COR-L47 (cell line): ENCODE results near the gene SIX5.
"Not testable (repeated sequence)": the region's sequence is repeated elsewhere in the genome, so short reads cannot be mapped to it uniquely, and the experiment has no call there.

Experiments
- DNase-seq: peaks from one replicate; lab custom pipeline; 2025; lab: John Stamatoyannopoulos, UW

The SIX5 gene

DNA sequence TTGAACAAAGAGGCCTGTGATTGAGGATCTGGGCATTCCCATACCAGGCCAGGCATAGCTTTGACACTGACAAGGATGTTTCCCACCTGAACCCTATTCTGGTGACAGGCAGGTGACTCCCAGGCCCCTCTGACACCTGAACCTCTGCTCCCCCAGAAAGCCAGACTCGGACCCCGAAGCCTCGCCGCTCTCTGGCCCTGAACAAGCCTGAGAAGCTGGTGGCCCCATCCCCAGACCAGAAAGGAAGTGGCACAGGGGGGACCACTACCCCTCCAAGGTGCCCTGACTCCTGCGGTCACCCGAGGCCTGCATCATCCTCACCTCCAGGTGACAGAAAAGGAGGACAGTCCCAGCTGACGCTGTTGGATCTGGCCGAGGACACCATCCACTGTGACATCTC lies 14.7 kb downstream of the SIX5 start:
- no peak for DNase-seq

- no peak for DNase-seq
Measured at GRCh38 chr19:45753548-45753947, 15.5 kb downstream of the SIX5 start.

DNA sequence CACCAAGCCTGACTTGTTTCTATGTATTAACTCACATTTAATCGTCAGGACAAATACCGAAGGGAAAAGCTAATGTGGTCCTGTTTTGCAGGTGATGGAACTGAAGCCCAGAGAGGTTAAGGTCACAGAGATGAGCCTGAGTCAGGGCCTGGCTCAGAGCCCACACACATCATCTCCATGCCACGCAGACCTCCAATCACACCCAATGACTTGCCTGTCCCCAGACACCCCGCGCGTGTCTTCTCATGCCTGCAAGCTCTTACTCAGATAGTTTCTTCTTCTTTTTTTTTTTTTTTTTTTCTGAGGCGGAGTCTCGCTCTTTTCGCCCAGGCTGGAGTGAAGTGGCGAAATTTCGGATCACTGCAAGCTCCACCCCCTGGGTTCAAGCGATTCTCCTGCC lies 16.4 kb downstream of the SIX5 start:
- DNase-seq: no peak

- DNase-seq: not testable (repeated sequence)
Measured at GRCh38 chr19:45751483-45751882, 17.6 kb downstream of the SIX5 start.

- DNase-seq: no peak
Measured at GRCh38 chr19:45747513-45747912, 21.5 kb downstream of the SIX5 start.

- no peak for DNase-seq
Measured at GRCh38 chr19:45746866-45747265, 22.2 kb downstream of the SIX5 start.

- DNase-seq: no peak
Measured at GRCh38 chr19:45745606-45746005, 23.4 kb downstream of the SIX5 start.

GRCh38 chr19:45742969-45743368 lies 26.1 kb downstream of the SIX5 start:
- DNase-seq: no peak

DNA sequence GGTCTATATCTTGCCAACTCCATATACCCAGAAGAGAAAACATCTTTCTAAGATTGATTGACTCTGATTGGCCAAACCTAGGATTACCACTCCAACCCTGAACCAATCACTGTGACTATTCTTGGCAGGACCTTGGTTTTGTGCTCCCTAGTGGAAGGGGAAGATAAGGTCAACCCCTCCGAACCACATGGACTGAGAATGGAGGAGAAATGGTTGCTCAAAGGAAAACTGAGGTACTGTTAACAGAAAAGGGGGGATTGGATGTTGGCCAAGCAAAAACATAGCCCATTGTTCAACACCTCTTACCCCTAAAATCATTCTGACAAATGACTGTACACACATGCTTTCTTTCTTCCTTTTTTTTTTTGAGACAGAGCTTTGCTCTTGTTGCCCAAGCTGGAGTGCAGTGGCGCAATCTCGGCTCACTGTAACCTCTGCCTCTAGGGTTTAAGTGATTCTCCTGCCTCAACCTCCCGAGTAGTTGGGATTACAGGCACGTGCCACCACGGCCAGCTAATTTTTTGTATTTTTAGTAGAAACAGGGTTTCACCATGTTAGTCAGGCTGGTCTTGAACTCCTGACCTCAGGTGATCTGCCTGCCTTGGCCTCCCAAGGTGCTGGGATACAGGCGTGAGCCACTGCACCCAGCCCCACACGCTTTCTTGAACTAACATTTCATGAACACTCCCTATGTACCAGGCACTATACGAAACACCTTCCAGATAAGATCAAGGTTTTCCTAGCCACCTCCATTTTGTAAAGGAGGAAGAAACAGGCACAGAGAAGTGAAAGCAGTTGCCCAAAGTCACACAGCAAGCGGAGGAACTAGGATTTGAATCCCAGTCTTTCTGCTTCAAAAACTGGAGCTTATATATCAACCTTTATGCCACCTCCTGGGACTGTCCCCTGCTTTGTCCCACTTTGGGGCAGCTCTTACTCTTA lies 29.3 kb downstream of the SIX5 start:
- no peak for DNase-seq

DNA sequence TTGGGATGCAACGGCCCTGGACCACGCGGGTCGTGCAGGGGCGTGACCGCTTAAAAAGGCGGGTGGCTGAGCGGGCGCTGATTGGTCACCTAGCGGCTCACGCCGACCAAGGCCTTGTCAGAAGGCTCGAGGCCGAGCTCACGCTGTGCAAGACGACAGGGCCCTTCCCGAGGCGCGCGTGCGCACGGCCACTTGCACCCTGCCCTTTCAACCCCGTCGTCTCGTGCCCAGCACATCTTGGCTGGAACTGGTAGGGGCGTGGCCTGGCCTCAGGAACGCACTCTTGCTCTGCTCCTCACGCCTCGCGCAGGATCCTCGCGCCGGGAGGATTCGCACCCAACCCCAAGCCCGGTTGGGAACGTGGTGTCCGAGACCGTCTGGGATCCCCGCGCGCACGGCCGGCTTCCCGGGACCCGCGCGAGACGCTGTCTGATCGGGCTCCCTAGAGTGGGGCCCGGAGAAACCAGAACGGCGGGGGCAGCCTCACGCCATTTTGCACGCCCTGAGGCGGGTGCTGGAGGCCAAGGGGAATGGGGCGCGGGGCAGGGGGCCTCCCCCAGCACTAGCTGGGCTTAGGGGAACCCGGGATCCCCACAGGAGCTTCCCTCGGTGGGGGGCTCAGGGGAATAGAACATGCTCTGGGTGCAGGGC lies 35.8 kb downstream of the SIX5 start, which contains the start of gene MEIOSIN:
Gene MEIOSIN (plus strand): TSS at position 280 of the 651 bp plus-strand sequence. CDS start 1,938 bp downstream, outside the sequence.
- DNase-seq: no peak

DNA sequence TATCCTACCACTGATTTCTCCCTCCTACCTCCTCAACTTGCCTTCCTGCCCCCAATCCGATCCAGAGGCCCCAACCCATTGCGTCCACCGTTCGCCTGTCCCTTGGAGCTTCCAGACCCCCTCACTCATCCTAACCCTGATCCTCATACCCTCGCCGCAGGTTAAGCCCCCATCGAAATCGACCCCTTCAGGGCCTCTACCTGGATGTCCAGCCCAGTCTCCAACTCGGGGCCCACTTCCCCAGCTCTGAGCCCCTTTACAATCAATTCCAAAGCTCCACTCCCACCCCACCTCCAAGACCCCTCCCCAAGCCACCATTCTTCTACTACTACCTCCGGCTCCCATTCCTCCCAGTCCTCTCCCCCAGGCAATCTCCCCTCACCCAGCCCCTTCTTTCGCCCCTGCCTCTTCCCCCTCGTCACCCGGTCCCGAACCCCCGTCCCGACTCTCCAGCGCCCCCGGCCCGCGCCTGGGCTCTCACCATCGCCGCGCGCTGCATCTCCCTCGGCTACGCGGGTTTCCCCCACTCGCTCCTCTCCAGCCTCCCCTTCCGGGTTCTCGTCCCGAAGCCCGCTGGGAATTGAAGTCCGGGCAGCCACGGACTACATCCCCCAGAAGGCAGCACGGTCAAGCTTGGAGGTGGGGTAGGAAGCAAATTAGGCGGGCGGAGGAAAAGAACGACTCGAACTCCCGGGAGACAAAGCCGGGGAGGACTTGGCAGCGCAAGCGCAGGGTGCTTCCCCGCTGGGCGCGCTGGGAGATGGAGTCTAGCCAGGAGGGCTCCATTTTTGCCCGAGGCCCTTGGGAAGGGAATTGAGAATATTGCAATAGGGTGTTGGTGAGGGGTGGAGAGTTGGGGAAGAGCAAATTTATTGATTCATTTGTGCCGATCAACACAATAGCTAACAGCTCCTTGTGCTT lies 38.4 kb downstream of the SIX5 start, which contains the start of gene FBXO46:
Gene FBXO46 (minus strand): TSS at position 529 of the 921 bp plus-strand sequence. CDS start 17,401 bp downstream, outside the sequence.
- DNase-seq: peak; percentile 98

DNA sequence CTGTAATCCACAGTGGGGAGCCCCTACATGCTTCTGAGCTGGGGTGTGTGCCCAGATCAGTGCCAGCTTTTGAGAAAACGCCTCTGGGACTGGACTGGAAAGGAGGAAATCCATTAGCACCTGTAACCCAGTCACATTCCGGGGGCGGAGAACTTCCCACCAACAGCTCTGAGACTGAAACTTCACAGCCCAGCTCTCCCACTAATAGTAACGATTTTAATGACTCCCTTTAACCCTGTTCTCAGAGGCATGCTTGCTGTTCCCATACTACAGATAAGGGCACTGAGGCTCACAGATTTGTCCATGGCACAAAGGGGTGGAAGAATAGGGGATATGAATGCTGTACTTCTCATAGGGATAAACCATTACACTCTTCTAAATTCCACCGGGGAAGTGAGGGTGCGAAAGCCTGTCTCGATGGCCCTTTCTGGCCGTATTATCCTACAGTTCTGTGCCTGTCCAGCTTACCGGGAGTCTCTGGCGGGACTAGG lies 39.2 kb downstream of the SIX5 start:
- DNase-seq: no peak

DNA sequence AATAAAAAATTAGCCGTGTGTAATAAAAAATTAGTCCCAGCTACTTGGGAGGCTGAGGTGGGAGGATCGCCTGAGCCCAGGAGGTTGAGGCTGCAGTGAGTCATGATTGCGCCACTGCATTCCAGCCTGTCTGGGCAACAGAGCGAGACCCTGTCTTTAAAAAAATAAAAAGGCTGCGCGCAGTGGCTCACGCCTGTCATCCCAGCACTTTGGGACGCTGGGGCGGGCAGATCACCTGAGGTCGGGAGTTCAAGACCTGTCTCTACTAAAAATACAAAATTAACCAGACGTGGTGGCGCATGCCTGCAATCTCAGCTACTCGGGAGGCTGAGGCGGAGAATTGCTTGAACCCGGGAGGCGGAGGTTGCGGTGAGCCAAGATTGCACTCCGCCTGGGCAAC lies 40.4 kb downstream of the SIX5 start:
- not testable (repeated sequence) for DNase-seq

DNA sequence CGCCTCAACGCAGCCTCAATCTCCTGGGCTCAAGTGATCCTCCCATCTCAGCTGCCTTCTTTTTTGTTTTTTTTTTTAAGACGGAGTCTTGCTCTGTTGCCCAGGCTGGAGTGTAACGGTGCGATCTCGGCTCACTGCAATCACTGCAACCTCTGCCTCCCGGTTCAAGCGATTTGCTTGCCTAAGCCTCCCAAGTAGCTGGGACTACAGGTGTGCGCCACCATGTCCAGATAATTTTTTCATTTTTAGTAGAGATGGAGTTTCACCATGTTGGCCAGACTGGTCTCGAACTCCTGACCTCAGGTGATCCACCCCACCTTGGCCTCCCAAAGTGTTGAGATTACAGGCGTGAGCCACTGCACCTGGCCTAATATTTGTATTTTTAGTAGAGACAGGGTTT lies 49.0 kb downstream of the SIX5 start:
- not testable (repeated sequence) for DNase-seq

- no peak for DNase-seq
Measured at GRCh38 chr19:45717983-45718650, 50.9 kb downstream of the SIX5 start.

DNA sequence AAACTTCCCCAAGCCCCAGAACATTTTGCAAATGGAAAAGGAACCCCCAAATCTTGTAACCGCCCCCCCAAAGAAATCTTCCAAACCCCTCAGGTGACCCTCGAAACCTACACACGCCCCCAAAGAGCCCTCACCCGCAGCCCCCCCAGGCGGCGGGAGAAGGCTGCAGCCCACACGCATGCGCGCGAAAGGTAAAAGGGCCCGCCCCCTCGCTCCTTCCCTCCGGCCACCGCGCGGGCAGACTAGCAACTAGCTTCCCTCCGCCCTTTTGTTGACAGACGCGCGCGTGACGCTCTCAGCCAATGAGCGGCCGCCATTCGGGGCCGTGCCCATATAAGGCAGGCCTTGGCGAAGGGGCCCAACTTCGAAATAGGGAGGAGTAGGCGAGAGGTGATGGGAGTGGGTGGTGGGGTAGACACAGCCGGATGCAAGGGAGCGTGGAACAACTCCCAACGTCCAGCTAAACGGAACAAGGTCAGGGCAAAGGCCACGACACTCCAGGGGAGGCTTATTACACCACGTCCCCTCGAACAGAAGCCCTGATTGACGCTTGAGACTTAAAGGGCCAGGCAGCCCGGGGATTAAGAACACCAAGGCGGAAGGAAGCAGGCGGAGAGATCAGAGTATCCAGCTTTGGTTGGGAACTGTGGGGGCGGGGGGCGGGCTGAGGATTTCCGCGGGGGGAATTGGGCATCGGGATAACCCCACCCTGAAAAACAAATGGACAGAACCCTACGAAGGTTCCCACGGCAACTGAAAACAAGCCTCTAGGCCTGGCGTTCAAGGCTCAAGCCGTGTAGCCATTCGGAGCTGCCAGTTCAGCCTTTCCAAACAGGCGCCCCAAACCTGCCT lies 51.7 kb downstream of the SIX5 start:
- DNase-seq: peak; percentile 98

GRCh38 chr19:45716359-45717130 lies 52.5 kb downstream of the SIX5 start:
- DNase-seq: no peak

- no peak for DNase-seq
Measured at GRCh38 chr19:45715139-45715538, 53.9 kb downstream of the SIX5 start.
